GM12891 (cell line): ENCODE results near the gene SENP1.

ENCODE experiments used
- DNase-seq: peaks from one replicate; pipeline ENCODE4 v3.0.0; 2011; ENCODE audit warnings: low spot score; ENCODE audit not compliant: insufficient read length
- FAIRE-seq: peaks from 2 replicates; lab custom pipeline; 2011; peaks lifted over from hg19 to GRCh38; lab: Jason Lieb, UNC
- PAX5 ChIP-seq: IDR thresholded peaks from 2 replicates; pipeline ENCODE4 v1.6.1; 2011; ENCODE audit warnings: low read length, moderate library complexity, mild to moderate bottlenecking; ENCODE audit not compliant: insufficient read depth, severe bottlenecking
- POLR2A ChIP-seq: IDR thresholded peaks from 2 replicates; pipeline ENCODE4 v1.6.1; 2011; ENCODE audit warnings: low read depth, low read length, control low read depth
- POLR2AphosphoS5 ChIP-seq: IDR thresholded peaks from 2 replicates; pipeline ENCODE4 v1.6.1; 2011; ENCODE audit warnings: low read depth, low read length, control low read depth
- POU2F2 ChIP-seq: IDR thresholded peaks from 2 replicates; pipeline ENCODE4 v1.6.1; 2011; ENCODE audit warnings: low read depth, mild to moderate bottlenecking, control low read depth, low read length, moderate library complexity
- SPI1 ChIP-seq: IDR thresholded peaks from 2 replicates; pipeline ENCODE4 v1.6.1; 2011; ENCODE audit warnings: low read depth, low read length, control low read depth
- TAF1 ChIP-seq: IDR thresholded peaks from 2 replicates; pipeline ENCODE4 v1.6.1; 2011; ENCODE audit warnings: low read depth, low read length, control low read depth

Gene SENP1

DNA sequence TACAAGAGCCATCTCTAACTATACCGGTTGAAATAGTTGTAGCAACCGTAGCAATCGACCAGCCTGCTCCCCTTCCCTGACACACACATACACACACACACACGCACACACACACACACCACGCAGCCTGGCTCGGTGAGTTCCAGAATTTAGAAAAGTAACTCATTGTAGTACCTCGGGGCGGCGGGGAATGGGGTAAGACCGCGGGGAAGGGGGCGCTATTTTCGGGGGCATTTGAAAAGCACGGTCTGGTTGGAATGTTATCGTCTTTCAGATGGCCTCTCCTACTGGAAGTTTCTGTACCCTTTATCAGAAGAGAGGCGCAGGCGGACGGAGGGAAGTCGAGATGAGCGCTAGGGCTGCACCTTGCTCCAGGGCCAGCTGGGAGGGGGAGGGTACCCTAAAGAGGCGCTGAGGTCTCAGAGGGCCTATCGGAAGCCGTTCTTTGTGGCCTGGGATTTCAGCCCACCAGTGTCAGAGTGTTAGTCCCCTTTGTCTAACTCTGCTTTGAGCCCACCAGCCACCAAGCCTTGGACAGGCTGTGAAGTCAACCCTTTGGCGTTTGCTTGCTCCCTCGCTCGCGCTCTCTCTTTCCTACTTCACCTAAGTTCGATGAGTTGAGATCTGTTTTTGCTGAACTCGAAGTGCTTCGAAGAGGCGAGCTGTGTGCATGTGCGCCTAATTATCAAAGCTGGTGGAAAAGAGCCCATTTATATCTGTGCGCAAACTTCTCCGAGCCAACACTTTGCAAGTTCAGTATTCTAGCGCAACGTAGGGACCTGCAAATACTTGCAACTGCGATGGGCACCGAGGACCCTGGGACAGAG is 102.4 kb downstream of the SENP1 start:
- no peak for DNase-seq
- TF ChIP-seq TAF1, result no peak
- no peak for TF ChIP-seq SPI1
- no peak for TF ChIP-seq POU2F2
- TF ChIP-seq POLR2AphosphoS5, result no peak
- no peak for TF ChIP-seq PAX5
- peak; percentile 71 for FAIRE-seq

GRCh38 chr12:48002773-48003218 is 103.1 kb downstream of the SENP1 start:
- TF ChIP-seq POU2F2, result no peak
- TF ChIP-seq POLR2A, result no peak
- TF ChIP-seq POLR2AphosphoS5, result no peak
- TF ChIP-seq SPI1, result no peak
- TF ChIP-seq PAX5, result no peak
- no peak for TF ChIP-seq TAF1
- FAIRE-seq (no peak), DNase-seq (no peak)

DNA sequence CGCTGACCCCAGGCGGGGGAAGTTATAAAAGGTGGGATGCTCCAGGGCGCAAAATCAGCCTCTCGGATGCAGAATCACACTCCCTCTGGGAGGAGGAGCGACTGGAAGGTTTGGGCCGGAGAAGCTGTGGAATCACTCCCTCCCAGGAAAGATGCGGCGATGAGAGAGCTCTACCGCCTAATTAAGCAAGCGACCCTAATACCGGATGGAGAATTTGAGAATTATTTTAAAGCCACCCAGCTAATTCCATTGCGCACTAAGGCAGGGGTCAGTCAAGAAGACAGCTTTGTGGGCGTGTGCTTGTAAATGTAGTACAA is 103.5 kb downstream of the SENP1 start:
- TF ChIP-seq POLR2AphosphoS5 (no peak), SPI1 (no peak), POLR2A (no peak)
- FAIRE-seq, result no peak
- DNase-seq, result no peak

GRCh38 chr12:48001505-48002413 is 104.1 kb downstream of the SENP1 start:
- FAIRE-seq (no peak), DNase-seq (no peak)
- TF ChIP-seq POLR2AphosphoS5 (no peak), POLR2A (no peak), TAF1 (no peak), PAX5 (no peak), POU2F2 (no peak), SPI1 (no peak)

DNA sequence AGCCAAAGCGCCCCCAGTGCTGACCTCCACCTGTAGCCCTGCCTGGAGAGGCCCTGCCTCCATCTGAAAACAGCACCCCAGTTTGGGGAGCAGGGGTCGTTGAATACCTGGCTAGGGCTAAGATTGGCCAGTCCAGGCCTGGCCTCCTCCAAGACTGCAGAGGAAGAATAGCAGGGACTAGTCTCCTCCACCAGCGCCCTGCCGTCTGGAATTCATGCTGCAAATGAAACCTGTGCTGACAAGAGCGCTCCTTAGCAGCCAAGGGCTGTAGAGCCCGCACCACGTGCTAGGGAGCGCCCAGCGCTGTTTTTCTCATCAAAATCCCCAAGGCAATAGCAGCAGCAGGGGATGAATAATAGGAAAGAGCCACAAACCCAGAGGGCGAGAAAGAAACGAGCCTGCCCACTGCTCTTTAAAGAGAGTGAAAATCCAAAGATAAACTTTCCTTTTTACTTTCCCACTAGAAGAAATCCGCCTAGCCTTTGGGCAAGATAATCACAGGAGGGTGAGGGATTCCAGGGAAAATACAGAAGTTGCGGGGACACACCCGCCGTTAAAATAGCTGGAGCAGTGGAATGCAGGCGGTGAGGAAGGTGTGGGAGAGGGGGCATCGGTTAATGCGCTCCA is 104.9 kb downstream of the SENP1 start:
- TF ChIP-seq SPI1 (no peak), TAF1 (no peak), POLR2A (no peak), POLR2AphosphoS5 (no peak), PAX5 (no peak), POU2F2 (no peak)
- DNase-seq, result no peak
- FAIRE-seq, result no peak

GRCh38 chr12:47999816-48000215 is 106.1 kb downstream of the SENP1 start:
- FAIRE-seq, result no peak
- no peak for DNase-seq
- TF ChIP-seq SPI1 (no peak), PAX5 (no peak), TAF1 (no peak), POLR2AphosphoS5 (no peak), POU2F2 (no peak), POLR2A (no peak)

- FAIRE-seq (no peak), DNase-seq (no peak)
- no peak for TF ChIP-seq POU2F2
- no peak for TF ChIP-seq POLR2AphosphoS5
- no peak for TF ChIP-seq TAF1
- TF ChIP-seq POLR2A, result no peak
- TF ChIP-seq PAX5, result no peak
- no peak for TF ChIP-seq SPI1
Observed at GRCh38 chr12:47997321-47997720, 108.6 kb downstream of the SENP1 start.

DNA sequence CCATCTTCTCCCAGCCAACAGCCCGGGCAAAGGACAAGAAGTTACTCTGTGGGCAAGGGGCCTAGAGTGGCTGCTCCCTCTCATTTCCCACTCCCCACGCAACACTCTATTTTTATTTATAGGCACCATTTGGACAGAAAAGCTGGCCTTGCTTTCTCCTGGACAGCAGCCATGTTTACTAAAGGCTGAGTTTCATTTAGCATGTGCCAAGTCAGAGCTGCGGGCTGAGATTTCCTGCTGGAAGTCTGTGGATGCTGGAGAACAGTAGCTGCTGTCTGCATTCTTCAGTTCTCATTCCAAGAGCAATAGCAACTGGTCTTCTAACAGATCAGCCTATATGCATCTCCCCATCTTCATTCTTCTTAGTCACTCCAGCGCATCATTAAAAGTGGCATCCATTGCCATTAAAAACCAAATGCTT is 109.9 kb downstream of the SENP1 start:
- FAIRE-seq, result no peak
- no peak for DNase-seq
- TF ChIP-seq TAF1, result no peak
- TF ChIP-seq POU2F2, result no peak
- no peak for TF ChIP-seq POLR2AphosphoS5
- no peak for TF ChIP-seq POLR2A
- TF ChIP-seq SPI1, result no peak
- TF ChIP-seq PAX5, result no peak

DNA sequence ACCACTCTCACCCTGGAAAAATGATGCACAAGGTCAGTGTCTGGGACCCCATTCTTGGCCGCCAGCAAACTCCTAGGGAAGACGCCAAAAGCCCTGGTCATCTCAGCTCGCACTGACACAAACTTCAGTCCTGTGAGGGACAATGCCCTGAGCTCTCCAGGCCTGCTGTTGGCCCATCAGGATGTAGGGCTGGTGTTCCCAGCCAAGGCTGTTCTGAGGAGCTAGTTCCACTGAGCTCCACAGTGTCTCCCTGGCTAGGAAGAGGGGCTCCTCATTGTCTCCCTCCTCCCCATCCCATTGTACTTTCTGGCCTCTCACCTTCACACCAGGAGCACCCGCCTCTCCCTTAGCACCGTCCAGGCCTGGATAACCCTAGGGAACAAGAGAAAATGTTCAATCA is 112.4 kb downstream of the SENP1 start:
- no peak for FAIRE-seq
- no peak for DNase-seq
- TF ChIP-seq POLR2A (no peak), TAF1 (no peak)
